T47D (cell line): Measurements from ENCODE around the gene TAF8.

Experiments
- DNase-seq, 2 experiments: peaks; one replicate each; pipeline versions ENCODE4 v3.0.0 to v3.0.0-alpha.2; 2011 to 2012; ENCODE audit warnings: low read depth in 1 of 2, low spot score in 1 of 2
- JUND ChIP-seq: IDR thresholded peaks from 2 replicates; pipeline ENCODE4 v1.6.1; 2012; ENCODE audit warnings: low read depth
- in situ Hi-C: cut with HindIII; loops from 2 replicates; pipeline ENCODE4 v1.10.0; 2016; ENCODE audit warnings: low sequenced_read_pairs, low pct_unique_long_range_greater_than_20kb

The TAF8 gene

DNA sequence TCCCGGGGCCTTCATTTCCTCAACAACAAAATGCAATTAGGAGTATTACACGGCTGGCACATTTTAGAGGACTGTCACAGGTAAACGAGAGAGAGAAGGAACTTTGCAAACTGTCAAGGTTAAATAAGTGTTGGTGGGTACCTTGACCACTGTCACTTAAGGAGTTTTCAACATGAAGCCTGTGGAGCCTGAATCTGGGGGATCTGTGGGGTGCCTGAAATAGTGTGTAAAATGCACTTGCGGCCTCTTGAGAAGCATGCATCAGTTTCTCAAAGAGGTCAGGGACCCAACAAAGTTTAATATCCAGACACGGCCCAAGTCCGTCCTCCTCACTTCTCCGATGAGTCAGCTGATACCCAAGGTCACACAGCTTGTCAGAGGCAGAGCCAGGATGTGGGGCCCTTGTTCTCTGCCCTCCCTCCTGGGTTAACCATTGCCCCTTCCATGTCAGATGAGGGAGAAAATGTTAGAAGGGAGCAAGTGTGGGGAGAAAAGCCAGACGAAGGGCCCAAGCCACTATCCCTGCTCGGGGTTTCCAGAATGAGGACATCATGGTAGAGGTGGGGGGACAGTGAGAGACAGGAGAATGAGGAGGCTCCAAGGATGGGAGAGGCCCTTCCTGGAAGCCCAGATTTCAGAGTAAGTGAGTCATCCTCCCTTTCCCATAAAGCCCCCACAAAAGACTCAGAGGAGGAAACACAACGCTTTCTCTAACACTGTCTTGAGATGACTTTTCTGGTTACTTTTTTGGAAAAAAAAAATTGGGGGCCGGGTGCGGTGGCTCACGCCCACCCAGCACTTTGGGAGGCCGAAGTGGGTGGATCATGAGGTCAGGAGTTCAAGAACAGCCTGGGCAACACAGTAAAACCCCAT, 49.9 kb downstream of the TAF8 start:
- no peak for TF ChIP-seq JUND
- DNase-seq = no peak
- in situ Hi-C loops = no loop called here

DNA sequence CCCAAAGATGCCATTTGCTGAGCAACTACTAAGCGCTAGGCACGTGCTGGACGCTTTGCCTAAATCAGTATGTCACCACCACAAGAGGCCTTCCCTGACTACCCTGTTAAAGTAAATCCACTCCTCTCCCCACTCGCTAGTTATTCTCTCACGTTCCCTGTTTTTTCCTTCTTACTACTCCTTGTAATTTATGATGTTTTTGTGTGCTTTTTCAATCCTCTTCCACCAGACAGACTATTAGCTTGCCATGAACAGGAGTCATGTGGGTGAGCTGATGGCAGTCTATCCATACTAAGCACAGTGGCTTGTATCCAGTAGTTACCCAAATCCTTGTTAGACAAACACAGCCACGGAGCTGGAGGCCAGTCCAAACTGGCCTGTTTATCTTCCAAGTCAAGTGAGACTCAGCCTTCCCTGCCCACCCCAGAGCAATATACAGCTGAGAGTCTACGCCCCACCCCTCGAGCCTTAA, 50.9 kb downstream of the TAF8 start:
- in situ Hi-C loops = no loop called here
- DNase-seq = no peak
- no peak for TF ChIP-seq JUND

DNA sequence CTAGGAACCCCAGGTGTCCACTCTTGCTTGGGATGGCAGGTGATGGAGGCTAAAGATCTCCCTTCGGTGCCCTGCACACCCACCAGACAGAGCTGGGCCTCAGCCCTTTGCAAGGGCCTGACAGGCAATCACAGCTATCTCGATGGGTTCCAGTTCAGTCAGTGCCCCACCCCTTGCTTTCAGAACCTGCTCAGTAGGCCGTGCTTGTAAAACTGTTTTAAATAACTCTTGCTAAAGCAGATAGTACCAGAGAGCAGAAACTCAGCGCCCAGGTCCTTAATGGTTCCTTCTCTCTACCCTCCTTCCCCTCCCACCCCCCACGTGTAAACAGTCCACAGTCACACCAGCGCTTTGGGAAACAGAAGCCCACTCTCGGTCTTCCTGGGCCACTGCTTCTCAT, 52.9 kb downstream of the TAF8 start:
- TF ChIP-seq JUND = no peak
- in situ Hi-C loops = no loop called here
- no peak for DNase-seq

DNA sequence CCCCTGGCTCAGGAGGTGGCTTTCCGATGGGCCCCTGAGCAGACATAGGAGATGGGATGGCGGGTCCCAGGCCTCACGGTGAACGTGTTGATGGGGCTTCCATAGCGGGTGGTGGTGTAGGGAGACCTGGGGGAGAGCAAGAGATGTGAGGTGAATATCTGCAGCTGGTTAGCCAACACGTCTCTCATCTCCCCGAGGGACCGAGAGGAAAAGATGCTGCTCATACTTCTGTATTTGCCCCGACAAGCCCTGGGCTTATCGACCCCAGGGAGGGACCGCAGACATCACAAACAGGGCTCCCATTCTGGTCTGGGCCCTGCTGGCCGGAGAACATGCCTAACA, 53.4 kb downstream of the TAF8 start:
- no peak for DNase-seq
- TF ChIP-seq JUND = no peak
- in situ Hi-C loops = no loop called here

DNA sequence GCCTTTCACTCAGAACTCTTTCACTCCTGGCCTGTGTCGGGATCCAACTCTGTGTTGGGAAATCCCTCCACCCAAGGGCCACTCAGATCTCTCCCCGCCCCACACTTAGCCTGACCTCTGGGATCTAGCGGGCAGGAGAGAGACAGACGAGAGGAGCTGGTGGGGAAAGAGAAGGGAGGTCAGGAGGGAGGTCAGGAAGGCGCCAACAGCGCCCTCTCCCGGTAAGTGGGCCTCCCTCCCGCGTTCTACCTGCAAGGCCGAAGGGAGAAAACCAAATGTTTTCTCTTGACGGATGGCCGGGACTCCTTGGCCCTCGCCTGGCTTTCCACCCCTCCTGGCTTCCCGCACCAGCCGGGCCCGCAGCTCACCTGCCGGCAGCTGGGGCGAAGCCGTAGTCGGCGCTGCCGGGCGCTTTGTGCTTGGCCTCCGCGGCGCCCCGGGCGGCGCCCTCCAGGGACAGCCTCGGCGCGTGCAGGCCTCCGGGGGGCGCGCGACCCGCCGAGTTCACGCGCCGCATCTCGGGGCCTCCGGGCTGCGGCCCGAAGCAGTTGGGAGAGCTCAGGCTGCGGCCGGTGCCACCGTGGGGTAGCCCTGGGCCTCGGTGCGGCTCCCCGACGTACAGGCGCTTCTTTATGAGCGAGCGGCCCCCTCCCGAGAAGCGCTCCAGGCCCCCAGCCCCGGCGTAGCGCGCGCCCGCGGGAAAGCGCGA, 53.9 kb downstream of the TAF8 start:
- no peak for TF ChIP-seq JUND
- DNase-seq = no peak
- in situ Hi-C loops = no loop called here

DNA sequence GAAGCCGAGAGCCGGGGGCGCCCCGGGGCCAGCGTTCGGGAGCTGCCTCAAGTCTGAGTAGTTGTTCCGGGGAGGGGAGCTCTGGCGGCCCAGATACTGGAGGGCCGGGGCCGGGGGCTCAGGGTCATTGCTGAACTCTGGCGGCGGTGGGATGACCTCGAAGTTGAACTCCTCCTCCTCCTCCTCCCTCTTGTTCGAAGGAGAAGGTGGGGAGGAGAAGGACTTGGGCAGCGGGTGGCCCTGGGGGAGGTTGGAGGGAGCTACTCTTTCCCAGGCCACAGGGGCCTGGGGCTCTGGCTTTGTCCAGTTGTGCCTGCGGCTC, 54.4 kb downstream of the TAF8 start:
- no peak for TF ChIP-seq JUND
- in situ Hi-C loops = no loop called here
- no peak for DNase-seq

DNA sequence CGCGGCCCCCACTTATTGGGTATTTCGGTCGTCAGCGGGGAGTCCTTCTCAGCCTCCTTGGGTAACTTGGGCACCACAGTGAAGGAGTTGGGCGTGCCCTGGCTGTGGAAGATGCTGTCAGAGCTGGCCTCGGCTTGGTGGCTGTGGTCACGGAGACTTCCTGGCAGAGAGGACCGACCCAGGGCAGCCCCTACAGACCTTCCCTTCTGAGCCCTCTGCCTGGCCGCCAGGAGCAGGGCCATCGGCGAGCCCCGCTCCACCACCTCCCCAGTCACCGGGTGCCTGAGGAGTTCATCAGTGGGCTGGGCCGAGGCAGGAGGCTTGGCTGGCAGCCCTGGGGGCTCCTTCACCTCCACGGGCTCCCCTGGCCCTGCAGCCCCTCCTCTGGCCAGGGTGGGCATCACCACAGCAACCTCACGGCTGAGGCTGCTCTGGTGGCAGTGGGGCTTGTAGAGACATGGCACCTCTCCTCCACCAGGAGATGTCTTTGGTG, 54.9 kb downstream of the TAF8 start:
- no peak for TF ChIP-seq JUND
- no peak for DNase-seq
- in situ Hi-C loops = no loop called here

DNA sequence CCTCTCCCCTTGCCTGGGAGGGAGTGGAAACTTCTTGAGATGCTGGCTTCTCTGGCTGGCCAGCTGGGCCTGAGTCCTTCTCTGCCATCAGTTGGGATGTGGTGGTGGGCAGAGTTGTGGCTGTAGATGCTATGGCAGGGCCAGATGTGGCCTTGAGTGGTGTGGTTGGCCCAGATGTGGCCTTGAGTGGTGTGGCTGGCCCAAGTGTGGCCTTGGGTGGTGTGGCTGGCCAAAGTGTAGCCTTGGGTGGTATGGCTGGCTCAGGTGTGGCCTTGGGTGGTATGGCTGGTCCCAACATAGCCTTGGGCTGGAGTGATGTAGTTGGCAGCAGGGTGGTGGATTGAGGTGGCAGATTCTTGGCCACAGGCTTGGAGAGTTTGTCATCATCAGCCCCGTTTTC, 55.4 kb downstream of the TAF8 start:
- DNase-seq = no peak
- TF ChIP-seq JUND = no peak
- in situ Hi-C loops = no loop called here

DNA sequence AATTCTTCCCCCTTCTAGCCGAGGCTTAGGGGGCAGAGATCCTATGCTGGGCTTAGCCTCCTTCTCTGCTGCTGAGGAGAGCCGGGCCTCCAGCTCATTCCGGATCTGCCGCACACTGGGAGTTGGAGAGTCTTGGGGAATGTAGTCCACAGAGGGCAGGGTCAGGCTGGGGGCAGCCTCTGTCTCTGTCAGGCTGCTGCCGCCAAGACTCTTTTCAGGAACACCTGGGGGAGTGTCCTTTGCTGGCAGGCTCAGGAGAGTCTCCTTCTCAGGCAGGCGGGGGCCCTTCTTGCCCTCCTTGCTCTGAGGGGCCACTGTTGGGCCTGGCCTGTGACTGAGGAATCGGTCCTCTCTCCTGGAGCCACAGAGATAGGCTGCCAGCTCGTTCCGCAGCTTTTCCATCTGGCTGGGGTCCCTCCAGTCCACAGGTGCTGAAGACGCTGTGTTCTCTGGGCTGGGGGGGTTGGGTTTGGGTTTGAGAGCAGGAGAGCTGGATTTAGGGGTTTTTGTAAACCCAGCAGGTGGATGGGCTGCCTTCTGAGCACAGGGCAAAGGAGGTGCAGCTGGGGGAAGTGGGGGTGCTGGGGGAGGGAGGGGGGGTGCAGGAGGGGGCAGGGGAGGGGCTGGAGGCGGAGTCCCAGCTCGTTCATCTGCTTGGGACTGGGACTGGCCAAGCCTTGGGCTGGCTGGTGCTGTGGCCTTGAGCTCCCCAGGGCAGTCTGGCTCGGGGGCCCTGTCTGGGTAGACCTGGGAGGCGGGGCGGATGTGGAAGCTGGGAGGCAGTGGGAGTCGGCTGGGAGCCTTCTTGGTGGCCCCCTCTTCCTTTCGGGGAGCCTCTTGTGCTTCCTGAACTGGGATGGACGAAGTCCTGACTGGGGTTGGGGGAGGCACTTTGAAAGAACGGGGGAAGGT, 56.0 kb downstream of the TAF8 start:
- in situ Hi-C loops = no loop called here
- no peak for TF ChIP-seq JUND
- no peak for DNase-seq

DNA sequence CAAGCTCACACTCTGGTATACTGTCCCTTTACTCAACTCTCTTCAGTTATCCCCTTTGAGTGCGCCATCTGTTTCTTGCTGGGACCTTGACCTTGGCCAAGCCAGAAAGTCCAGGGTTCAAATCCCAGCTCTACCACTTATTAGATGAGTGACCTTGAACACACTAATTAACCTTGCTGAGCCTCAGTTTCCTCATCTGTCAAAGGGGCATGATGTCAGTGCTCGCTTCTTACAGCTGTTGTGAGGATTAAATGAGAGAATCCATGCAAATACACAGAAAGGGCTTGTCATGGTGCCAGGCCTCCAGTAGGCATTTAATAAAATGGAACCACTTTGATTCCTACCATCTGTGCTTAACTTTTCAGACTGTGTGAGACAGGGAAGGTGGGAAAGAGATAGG, 57.7 kb downstream of the TAF8 start:
- no peak for TF ChIP-seq JUND
- in situ Hi-C loops = no loop called here
- no peak for DNase-seq

DNA sequence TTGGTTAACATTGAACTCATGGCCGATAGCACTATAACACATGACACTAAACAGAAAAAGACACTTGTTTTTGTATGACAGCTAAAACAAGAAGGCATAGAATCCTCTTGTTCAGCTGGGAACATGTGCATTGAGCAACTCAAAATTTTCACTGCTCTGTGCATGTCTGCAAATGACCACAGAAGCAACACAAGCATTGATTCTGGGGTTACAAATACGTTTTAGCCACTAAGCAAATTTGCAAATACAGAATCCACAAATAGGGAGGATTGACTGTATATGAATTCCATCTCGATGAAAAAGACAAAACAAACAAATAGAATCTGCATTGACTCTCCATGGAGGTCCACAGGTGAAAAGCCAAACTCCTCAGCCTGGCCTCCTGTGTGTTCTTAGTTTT, 60.4 kb downstream of the TAF8 start:
- in situ Hi-C loops = no loop called here
- DNase-seq = no peak
- no peak for TF ChIP-seq JUND

DNA sequence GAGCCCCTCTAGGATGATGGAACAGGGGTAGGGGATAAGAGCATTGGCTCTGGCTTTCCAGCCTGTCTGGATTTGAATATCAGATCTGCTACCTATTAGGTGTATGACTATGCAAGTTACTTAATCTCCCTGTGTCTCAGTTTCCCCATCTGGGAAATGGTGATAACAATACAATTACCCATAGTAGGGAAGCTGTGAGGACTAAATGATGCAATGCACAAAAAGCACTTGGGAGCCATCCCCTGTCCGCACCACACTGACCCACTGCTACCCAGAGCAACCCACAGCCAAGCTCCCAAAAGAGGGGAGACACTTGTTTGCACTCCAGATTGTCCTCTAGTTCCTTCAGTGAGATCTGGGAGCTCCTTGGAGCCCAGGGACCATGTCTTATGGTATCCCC, 62.0 kb downstream of the TAF8 start:
- DNase-seq = no peak
- TF ChIP-seq JUND = no peak
- in situ Hi-C loops = no loop called here
